Progenitor cell of endocrine pancreas (in vitro differentiated cells): ENCODE measurements around the gene ATG10. TPM values are rescaled to one million over a fixed set of nuclear protein-coding genes. Genes with fewer than 3 reads are reported as not detected.
"Not testable (repeated sequence)": the region's sequence is repeated elsewhere in the genome, so short reads cannot be mapped to it uniquely, and the experiment has no call there.

Experiments used
- DNase-seq: peaks from one replicate; pipeline ENCODE4 v3.0.0; 2021; ENCODE audit warnings: low spot score; ENCODE audit not compliant: unreplicated experiment
- H3K27ac Mint-ChIP-seq: 2 replicates; pipeline ENCODE4 v1.8.0; 2021; ENCODE audit warnings: mild to moderate bottlenecking, moderate library complexity, mixed read lengths
- H3K27me3 Mint-ChIP-seq: 2 replicates; pipeline ENCODE4 v1.8.0; 2021; ENCODE audit warnings: mixed read lengths
- H3K36me3 Mint-ChIP-seq: 2 replicates; pipeline ENCODE4 v1.8.0; 2022; ENCODE audit warnings: mixed read lengths; ENCODE audit not compliant: insufficient read depth
- H3K4me1 Mint-ChIP-seq: 2 replicates; pipeline ENCODE4 v1.8.0; 2021; ENCODE audit warnings: low read depth, mixed read lengths
- H3K4me3 Mint-ChIP-seq: 2 replicates; pipeline ENCODE4 v1.8.0; 2021; ENCODE audit warnings: low read depth, mild to moderate bottlenecking, moderate library complexity, mixed read lengths
- H3K9me3 Mint-ChIP-seq: 2 replicates; pipeline ENCODE4 v1.8.0; 2021; ENCODE audit warnings: low read depth, mixed read lengths
- total RNA-seq: library from RNA; stranded (reverse); gene quantifications from 2 replicates; pipeline ENCODE4 v1.2.1, GENCODE V29; 2021
- TF ChIP-seq, protein P1 (sequence below): fragments of 200-600 bp; sonication (generic); IDR thresholded peaks from one replicate; pipeline ENCODE4 v1.5.0; 2021; ENCODE audit warnings: antibody characterized with exemption, mild to moderate bottlenecking; ENCODE audit not compliant: unreplicated experiment

The ATG10 gene
- total RNA-seq, 1 donor from 2014 or later = 10.8 TPM

DNA sequence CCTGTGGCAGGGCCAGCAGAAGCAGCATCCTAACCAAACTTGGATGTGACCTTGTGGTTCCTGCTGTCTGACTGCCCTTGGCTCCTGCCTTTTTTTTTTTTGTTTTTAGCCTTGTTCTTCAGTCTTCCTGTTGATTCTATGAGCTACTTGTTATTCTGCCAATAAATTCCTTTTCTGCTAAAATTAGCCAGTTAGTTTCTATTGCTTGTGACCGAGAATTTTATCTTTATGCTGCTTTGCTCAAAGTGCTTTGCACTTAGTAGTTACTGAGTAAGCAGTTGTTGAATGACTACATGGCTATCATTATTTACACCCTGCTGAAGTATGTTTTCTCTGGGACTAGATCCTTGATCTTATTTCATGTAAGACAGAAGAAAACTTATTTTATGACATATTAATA, 20.8 kb upstream of the ATG10 start:
- TF ChIP-seq, protein P1, sequence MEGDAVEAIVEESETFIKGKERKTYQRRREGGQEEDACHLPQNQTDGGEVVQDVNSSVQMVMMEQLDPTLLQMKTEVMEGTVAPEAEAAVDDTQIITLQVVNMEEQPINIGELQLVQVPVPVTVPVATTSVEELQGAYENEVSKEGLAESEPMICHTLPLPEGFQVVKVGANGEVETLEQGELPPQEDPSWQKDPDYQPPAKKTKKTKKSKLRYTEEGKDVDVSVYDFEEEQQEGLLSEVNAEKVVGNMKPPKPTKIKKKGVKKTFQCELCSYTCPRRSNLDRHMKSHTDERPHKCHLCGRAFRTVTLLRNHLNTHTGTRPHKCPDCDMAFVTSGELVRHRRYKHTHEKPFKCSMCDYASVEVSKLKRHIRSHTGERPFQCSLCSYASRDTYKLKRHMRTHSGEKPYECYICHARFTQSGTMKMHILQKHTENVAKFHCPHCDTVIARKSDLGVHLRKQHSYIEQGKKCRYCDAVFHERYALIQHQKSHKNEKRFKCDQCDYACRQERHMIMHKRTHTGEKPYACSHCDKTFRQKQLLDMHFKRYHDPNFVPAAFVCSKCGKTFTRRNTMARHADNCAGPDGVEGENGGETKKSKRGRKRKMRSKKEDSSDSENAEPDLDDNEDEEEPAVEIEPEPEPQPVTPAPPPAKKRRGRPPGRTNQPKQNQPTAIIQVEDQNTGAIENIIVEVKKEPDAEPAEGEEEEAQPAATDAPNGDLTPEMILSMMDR = no peak
- Mint-ChIP-seq H3K27me3 (peaks cover 14% of the 10 kb centered on the region), H3K27ac (no peak overlapping the region), H3K4me3 (no peak overlapping the region), H3K9me3 (no peaks in the 10 kb centered on the region), H3K36me3 (no peaks in the 10 kb centered on the region), H3K4me1 (peaks cover 11% of the 10 kb centered on the region)
- no peak for DNase-seq

DNA sequence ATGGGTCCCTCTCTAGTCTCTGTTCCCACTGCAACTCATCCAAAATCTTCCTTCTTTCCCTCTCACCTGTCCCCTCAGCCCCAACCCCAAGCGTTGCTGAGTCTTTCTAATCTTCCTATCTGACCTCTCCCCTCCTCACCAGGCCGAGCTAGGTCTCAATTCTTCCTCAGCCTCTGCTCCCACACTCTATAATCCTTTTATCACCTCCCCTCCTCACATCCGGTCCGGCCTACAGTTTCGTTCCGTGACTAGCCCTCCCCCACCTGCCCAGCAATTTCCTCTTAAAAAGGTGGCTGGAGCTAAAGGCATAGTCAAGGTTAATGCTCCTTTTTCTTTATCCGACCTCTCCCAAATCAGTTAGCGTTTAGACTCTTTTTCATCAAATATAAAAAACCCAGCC, 17.0 kb upstream of the ATG10 start:
- peaks cover 14% of the 10 kb centered on the region for H3K27me3 Mint-ChIP-seq

DNA sequence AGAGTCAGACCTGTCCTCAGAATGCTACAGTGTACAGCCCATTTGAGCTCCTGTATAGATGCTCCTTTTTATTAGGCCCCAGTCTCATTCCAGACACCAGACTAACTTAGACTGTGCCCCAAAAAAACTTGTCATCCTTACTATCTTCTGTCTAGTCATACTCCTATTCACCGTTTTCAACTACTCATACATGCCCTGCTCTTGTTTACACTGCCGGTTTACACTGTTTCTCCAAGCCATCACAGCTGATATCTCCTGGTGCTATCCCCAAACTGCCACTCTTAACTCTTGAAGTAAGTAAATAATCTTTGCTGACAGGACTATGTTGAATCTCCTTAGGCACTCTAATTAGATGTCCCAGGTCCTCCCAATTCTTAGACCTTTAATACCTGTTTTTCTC, 13.7 kb upstream of the ATG10 start:
- not testable (repeated sequence) for H3K4me3 Mint-ChIP-seq, H3K4me1 Mint-ChIP-seq, DNase-seq, H3K36me3 Mint-ChIP-seq, H3K9me3 Mint-ChIP-seq, H3K27ac Mint-ChIP-seq
- H3K27me3 Mint-ChIP-seq = peaks cover 14% of the 10 kb centered on the region

More for the DNA sequence above, 17.0 kb upstream of the ATG10 start:
- not testable (repeated sequence) for H3K9me3 Mint-ChIP-seq, H3K4me3 Mint-ChIP-seq, DNase-seq, H3K36me3 Mint-ChIP-seq, H3K27ac Mint-ChIP-seq
- H3K4me1 Mint-ChIP-seq = peaks cover 11% of the 10 kb centered on the region

DNA sequence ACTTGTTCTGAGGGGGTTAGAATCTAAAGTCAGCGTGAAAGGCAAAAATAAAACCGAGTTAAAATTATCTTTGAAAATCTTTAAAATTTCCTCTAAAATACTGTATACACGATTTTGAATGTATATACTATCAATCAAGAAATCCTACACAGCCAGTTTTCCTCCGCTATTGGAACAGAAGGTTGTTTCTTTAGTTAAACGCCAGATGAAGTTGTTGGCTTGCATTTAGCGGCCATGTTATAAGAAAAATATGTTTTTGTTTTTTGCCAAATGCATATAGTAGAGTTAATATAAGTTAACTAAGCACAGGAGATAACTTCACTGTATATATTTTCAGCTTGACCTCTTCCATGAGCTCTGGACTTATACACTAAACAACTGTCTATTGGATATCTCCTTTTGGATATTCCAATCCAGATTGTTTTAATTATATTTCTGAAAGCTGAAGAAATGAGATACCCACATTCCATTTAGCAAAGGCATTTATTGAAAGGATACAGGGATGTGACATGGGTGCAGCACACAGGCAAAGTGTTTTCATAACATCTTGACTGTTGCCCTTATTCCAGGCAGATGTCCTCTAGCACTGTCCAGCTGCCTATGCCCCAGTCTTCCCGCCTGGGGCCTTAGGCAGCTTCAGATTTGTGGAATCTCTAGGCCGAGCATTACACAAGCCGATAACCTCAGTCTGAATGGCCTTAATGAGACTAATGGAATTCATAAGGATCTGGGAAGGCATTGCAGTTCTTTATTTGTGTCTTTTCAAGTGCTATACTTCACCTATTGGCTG, 10.0 kb upstream of the ATG10 start:
- Mint-ChIP-seq H3K27me3 (no peaks in the 10 kb centered on the region), H3K27ac (no peak overlapping the region), H3K9me3 (no peaks in the 10 kb centered on the region), H3K4me3 (no peak overlapping the region), H3K4me1 (no peaks in the 10 kb centered on the region), H3K36me3 (no peaks in the 10 kb centered on the region)
- DNase-seq = no peak
- TF ChIP-seq, protein P1 = no peak

DNA sequence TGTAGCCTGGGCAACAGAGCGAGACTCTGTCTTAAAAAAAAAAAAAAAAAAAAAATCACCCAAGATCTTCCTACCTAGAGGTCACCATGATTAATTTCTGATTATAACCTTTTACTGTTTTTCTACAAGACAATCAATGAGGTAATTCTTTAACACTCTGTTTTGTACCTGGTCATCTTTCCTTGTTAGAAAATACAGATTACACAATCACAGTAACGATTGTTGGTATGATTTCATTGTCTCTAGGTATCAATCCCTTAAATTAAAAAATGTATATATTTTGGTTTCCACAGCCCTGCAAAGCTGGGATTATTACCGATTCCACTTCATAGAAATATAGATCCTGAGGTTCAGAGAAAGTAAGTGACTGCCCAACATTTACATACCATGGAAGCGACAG, 8.3 kb upstream of the ATG10 start:
- H3K27me3 Mint-ChIP-seq = no peaks in the 10 kb centered on the region
- H3K4me1 Mint-ChIP-seq = no peaks in the 10 kb centered on the region
- H3K4me3 Mint-ChIP-seq = no peak overlapping the region
- TF ChIP-seq, protein P1 = no peak
- no peaks in the 10 kb centered on the region for H3K36me3 Mint-ChIP-seq
- no peak for DNase-seq
- no peak overlapping the region for H3K27ac Mint-ChIP-seq
- no peaks in the 10 kb centered on the region for H3K9me3 Mint-ChIP-seq

DNA sequence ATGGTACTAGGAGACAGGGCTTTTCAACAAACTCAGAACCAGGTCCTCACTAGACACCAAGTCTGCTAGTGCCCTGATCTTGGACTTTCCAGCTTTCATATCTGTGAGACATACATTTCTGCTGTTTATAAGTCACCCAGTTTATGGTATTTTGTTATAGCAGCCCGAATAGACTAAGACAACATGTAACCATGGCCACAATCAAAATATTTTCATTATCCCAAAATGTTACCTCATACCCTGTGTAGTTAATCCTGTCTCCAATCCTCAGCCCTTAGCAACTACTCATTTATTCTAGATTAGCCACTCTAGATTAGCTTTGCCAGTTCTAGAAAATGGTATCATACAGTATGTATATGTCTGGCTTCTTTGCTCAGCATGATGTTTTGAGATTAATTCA, 6.3 kb upstream of the ATG10 start:
- Mint-ChIP-seq H3K4me3 (no peak overlapping the region), H3K27me3 (no peaks in the 10 kb centered on the region), H3K9me3 (no peaks in the 10 kb centered on the region), H3K4me1 (no peaks in the 10 kb centered on the region), H3K36me3 (no peaks in the 10 kb centered on the region), H3K27ac (no peak overlapping the region)
- TF ChIP-seq, protein P1 = no peak
- DNase-seq = no peak
